GM18870 (cell line): Measurements from ENCODE around the gene SIX1.
A peak's percentile ranks its signal among the peaks of the same experiment; 100 is the strongest.

Source experiments
- ATAC-seq: cut with Tn5 transposase; IDR thresholded peaks from one replicate; pipeline ENCODE4 v1.9.1; 2021; ENCODE audit warnings: moderate library complexity; ENCODE audit not compliant: unreplicated experiment

The SIX1 gene

GRCh38 chr14:60648934-60649874 is at the start of gene SIX1:
Gene SIX1 (minus strand): TSS chr14:60649477. CDS start chr14:60649189, 288 bp downstream.
- no peak for ATAC-seq

DNA sequence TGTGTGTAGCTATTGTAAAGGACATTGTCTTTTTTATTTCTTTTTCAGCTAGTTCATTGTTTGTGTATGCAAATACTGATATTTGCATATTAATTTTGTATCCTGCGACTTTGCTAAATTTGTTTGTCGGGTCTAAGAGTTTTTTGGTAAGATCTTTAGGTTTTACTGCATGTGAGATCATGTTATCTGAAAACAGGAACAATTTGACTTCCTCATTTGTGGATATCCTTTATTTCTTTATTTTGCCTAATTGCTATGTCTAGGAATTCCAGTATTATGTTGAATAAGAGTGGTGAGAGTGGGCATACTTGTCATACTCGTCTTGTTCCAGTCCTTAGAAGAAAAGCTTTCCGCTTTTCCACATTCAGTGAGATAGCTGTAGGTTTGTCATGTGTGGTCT is 46.0 kb upstream of the SIX1 start:
- ATAC-seq, result no peak

DNA sequence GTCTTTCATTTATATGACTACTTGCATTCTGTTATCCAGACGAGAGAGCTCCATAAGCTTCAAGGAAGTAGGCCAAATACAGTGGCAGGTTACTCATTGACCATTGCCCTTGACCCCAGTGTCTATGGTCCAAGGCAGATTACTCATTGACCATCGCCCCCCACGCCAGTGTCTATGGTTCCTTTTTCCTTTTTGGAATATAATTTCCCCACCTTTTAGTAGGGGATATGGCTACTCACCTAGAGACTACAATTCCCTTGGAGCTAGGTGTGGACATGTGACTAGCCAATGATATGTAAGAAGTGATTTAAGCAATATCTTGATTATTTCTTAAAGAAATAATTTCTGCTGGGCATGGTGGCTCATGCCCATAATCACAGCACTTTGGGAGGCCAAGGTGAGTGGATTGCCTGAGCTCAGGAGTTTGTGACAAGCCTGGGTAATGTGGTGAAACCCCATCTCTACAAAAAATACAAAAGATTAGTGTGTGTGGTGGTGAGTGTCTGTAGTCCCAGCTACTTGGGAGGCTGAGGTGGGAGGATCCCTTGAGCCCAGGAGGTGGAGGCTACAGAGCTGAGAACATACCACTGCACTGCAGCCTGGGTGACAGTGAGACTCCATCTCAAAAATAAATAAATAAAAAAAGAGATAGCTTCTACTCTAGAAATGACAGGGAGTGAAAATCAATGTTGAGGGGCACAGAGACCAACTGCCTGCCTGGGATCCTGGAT is 42.3 kb upstream of the SIX1 start:
- no peak for ATAC-seq

DNA sequence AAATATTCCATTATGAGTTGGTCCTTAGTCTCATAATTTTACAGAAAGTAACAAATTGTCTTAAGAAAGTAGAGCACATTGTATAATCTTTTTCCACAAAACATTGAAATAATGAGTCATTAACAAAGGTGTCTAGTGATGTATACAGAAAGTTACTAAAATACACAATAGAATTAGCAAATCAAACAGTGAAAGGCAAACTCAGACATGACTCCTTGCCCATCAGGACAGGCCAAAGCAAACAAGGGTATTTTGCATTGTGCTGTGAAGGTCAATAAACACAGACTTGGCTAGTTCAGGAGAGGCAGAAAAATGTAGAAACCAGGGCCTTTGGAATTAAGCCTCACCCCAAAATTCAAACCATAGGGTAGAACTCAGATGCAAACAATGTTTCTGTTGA is 37.6 kb upstream of the SIX1 start:
- ATAC-seq, result no peak

GRCh38 chr14:60684203-60684602 is 34.9 kb upstream of the SIX1 start:
- no peak for ATAC-seq

DNA sequence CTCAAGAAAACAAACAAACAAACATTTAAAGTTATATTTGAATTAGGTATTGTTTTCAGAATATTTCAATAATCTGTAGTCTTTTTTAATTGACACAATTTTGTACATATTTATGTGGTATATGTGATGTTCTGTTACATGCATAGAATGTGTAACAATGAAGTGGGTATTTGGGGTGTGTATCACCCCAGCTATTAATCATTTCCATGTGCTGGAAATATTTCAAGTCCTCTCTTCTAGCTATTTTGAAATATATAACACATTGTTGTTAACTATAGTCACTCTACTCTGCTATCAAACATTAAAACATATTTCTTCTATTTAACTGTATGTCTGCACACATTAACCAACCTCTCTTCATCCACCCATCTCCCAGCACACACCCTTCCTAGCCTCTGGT is 32.0 kb upstream of the SIX1 start:
- ATAC-seq, result no peak

GRCh38 chr14:60680511-60680910 is 31.2 kb upstream of the SIX1 start:
- ATAC-seq, result no peak

GRCh38 chr14:60679566-60680258 is 30.4 kb upstream of the SIX1 start:
- no peak for ATAC-seq

DNA sequence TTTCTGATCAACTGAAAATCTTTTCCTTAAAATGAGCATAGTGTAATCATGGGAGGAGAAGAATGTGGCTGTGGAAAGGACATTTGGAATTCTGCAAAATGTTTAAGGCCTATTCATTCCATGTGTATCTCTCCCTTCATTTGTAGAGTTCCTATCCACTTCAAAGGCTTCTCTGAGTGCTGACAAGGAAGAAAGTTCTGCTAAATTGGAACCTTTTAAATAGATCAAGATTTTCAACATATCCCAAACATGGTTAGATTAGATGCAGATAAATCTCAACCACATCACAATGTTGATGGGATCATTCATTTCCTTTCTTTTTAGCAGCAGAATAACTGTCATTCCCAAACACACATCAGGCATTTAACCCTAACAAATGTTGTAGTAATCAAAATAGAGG is 28.4 kb upstream of the SIX1 start:
- no peak for ATAC-seq

- ATAC-seq, result no peak
Observed at GRCh38 chr14:60670989-60671388, 21.7 kb upstream of the SIX1 start.

DNA sequence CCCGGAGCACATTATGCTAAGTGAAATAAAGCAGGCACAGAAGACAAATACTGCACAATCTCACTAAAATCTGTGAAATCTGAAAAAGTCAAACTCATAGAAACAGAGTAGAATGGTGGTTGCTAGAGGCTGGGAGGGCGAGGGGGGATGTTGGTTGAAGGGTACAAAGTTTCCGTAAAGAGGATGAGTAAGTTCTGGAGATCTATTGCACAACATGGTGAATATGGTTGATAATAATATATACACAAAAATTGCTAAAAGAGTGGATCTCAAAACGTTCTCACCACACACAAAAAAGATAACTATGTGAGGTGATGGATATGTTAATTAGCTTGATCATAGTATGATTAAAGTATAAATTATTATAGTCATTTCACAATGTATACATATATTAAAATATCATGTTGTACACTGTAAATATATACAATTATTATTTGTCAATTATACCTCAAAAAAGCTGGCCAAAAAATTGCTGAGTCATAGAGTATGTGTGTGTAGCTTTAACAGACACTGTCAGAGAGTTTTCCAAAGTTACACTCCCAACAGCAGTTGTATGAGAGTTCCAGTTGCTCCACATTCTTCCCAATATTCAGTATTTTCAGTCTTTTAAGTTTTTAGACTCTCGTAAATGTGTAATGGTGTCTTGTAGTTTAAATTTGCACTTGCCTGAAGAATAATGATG is 19.3 kb upstream of the SIX1 start:
- no peak for ATAC-seq

DNA sequence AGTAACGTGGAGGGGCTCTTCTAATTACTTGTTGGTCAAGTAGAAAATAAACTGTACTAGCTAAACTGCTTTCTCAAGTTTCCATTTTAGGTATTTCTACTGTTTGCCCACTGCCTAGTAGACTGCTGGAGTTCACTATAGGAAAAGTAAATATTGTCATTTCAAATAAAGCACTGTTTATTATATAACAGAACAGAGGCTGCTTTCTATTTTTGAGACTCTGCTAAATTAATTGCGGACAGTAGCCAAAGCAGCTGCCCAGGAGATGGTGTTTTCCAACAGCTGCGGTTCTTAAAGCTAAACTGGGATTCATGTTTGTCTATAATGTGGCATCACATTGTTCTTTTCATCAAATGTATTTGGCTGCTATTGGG is 15.9 kb upstream of the SIX1 start:
- no peak for ATAC-seq

- ATAC-seq, result no peak
Observed at GRCh38 chr14:60662982-60663381, 13.7 kb upstream of the SIX1 start.

DNA sequence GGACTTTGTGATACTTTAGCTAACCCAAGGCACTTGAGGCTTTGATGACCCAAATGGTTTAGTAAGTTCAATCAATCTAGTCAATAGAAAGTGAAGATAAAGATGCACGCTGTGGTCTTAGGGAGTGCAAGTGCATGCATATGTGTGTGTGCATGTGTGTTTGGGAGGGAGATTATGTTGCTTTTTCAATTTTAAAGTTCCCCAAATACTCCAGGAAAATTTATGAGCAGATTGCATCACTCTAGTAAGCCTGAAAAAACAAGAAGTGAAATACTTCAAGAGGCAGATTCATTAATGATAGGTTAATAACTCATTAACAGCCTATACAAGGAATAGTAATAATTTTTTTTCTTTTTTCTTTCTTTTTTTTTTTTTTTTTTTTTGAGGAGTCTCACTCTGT is 12.4 kb upstream of the SIX1 start:
- ATAC-seq, result no peak

DNA sequence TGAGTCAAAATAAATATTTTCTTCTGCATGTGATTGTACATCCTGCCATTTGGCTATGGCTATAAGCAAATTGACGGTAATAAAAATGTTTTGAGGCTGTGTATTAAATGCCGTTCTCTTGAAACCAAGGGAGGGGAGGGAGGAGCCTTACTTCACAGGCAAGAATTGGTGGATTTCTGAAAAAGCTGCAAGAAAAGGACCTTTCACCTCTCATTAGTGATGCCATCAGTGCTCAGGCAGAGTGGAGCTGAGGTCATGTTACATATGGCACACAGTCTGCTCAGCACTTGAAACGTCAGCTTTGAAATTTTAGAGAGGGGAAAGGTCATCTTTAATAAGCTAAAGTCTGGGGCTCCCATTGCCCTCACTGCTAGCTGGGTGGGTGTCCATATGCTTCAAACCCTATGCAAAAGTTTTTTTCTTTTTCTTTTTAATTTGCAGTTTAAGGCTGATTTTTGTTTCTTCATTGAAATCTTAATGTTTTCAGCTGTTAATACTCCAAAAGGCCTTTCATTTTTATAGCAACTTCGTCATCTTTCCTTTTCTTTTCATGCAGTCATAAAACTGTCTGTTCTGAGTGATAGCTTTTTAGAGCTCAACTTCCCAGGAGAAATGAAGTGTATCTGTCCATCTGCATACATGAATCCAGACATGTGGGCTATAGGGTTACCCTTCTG is 9.8 kb upstream of the SIX1 start:
- ATAC-seq, result no peak

- ATAC-seq, result no peak
Observed at GRCh38 chr14:60658211-60658690, 9.0 kb upstream of the SIX1 start.

GRCh38 chr14:60657456-60658210 is 8.4 kb upstream of the SIX1 start:
- ATAC-seq, result no peak

- ATAC-seq, result peak; percentile 64
Observed at GRCh38 chr14:60656686-60657455, 7.6 kb upstream of the SIX1 start.
